Trophoblast cell (in vitro differentiated cells and primary cell): ENCODE results near the gene PALM2AKAP2.

ENCODE experiments used
- DNase-seq, 2 donors: peaks; one replicate each; pipeline ENCODE4 v3.0.0-alpha.2; 2016
- H2AFZ ChIP-seq: 2 replicates; pipeline ENCODE4 v1.6.1; 2013; ENCODE audit warnings: low read length, moderate library complexity, mild to moderate bottlenecking; ENCODE audit not compliant: insufficient read depth, poor library complexity
- H2AK5ac ChIP-seq: 2 replicates; pipeline ENCODE4 v1.6.1; 2013; ENCODE audit warnings: mild to moderate bottlenecking, low read length
- H2BK120ac ChIP-seq: 2 replicates; pipeline ENCODE4 v1.6.1; 2013; ENCODE audit warnings: low read length, mild to moderate bottlenecking, moderate library complexity; ENCODE audit not compliant: insufficient read depth, poor library complexity
- H2BK12ac ChIP-seq: 2 replicates; pipeline ENCODE4 v1.6.1; 2013; ENCODE audit warnings: mild to moderate bottlenecking, low read length, moderate library complexity
- H2BK5ac ChIP-seq: 2 replicates; pipeline ENCODE4 v1.6.1; 2013; ENCODE audit warnings: low read length, low read depth, moderate library complexity, mild to moderate bottlenecking; ENCODE audit not compliant: poor library complexity
- H3K14ac ChIP-seq: 2 replicates; pipeline ENCODE4 v1.6.1; 2013; ENCODE audit warnings: mild to moderate bottlenecking, low read length
- H3K18ac ChIP-seq: 2 replicates; pipeline ENCODE4 v1.6.1; 2013; ENCODE audit warnings: mild to moderate bottlenecking, low read length
- H3K23ac ChIP-seq: 2 replicates; pipeline ENCODE4 v1.6.1; 2013; ENCODE audit warnings: low read length
- H3K27ac ChIP-seq: 2 replicates; pipeline ENCODE4 v1.5.1; 2013; ENCODE audit warnings: low read depth, mild to moderate bottlenecking, inconsistent platforms, low read length, moderate library complexity
- H3K27me3 ChIP-seq: 2 replicates; pipeline ENCODE4 v1.6.1; 2013; ENCODE audit warnings: inconsistent platforms, mild to moderate bottlenecking, low read length, moderate library complexity; ENCODE audit not compliant: insufficient read depth
- H3K36me3 ChIP-seq, 2 experiments: 1 replicate in 1 of 2; 2 replicates in 1 of 2; pipeline ENCODE4 v1.6.1; 2013; ENCODE audit warnings: low read length in 2 of 2, mild to moderate bottlenecking in 2 of 2, moderate library complexity in 1 of 2; ENCODE audit not compliant: insufficient read depth in 2 of 2, control insufficient read depth in 1 of 2
- H3K4ac ChIP-seq: 2 replicates; pipeline ENCODE4 v1.6.1; 2013; ENCODE audit warnings: low read depth, mild to moderate bottlenecking, low read length, moderate library complexity
- H3K4me1 ChIP-seq, 2 experiments: 1 replicate in 1 of 2; 2 replicates in 1 of 2; pipeline ENCODE4 v1.6.1; 2013; ENCODE audit warnings: low read length in 2 of 2, mild to moderate bottlenecking in 2 of 2, moderate library complexity in 1 of 2; ENCODE audit not compliant: insufficient read depth in 2 of 2, control insufficient read depth in 1 of 2
- H3K4me2 ChIP-seq: 2 replicates; pipeline ENCODE4 v1.6.1; 2013; ENCODE audit warnings: inconsistent platforms, mild to moderate bottlenecking, low read length, moderate library complexity
- H3K4me3 ChIP-seq: 2 replicates; pipeline ENCODE4 v1.5.1; 2013; ENCODE audit warnings: mild to moderate bottlenecking, low read depth, low read length, inconsistent platforms
- H3K79me1 ChIP-seq: one replicate; pipeline ENCODE4 v1.6.1; 2013; ENCODE audit warnings: low read length
- H3K79me2 ChIP-seq: 2 replicates; pipeline ENCODE4 v1.6.1; 2013; ENCODE audit warnings: low read length, mild to moderate bottlenecking; ENCODE audit not compliant: control insufficient read depth, insufficient read depth, poor library complexity
- H3K9ac ChIP-seq: 2 replicates; pipeline ENCODE4 v1.6.1; 2013; ENCODE audit warnings: mild to moderate bottlenecking, low read length
- H3K9me3 ChIP-seq: 2 replicates; pipeline ENCODE4 v1.6.1; 2013; ENCODE audit warnings: low read depth, mild to moderate bottlenecking, control low read depth, inconsistent platforms, low read length; ENCODE audit not compliant: insufficient read depth
- H4K12ac ChIP-seq: 2 replicates; pipeline ENCODE4 v1.6.1; 2013; ENCODE audit warnings: low read depth, mild to moderate bottlenecking, low read length, moderate library complexity
- H4K8ac ChIP-seq: 2 replicates; pipeline ENCODE4 v1.6.1; 2013; ENCODE audit warnings: low read depth, mild to moderate bottlenecking, low read length, moderate library complexity
- H4K91ac ChIP-seq: one replicate; pipeline ENCODE4 v1.6.1; 2013; ENCODE audit warnings: low read depth, mild to moderate bottlenecking, low read length, moderate library complexity
- WGBS: extraction: QIAGEN DNeasy Blood & Tissue Kit; methylation state at CpG from one replicate; pipeline ENCODE4 v1.1.7; 2013; ENCODE audit warnings: missing lambda C conversion rate; ENCODE audit not compliant: insufficient read length, insufficient coverage; ENCODE audit errors: extremely low coverage; 5-methylcytosine and 5-hydroxymethylcytosine counted together

PALM2AKAP2 gene

DNA sequence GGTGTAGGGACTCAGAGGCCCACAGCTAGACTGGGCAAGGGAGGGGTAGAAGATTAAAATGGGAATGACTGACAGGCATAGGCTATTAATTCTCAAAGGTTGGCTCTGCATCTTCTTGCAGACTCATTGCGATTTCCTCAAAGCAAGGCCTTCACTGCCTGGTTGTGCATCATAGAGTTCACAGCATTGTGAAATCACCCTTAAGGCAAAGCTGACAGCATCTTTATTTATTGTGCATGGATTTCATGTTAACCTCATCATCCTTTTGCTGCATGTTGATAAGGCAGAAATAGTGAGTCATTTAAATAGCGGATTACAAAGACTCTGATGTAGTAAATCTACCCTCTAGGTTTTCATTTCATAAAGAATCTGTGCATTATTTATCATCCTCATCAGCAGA, 13.6 kb upstream of the PALM2AKAP2 start:
- Histone ChIP-seq H3K79me2 (no peaks in the 10 kb centered on the region), H3K4ac (no peak overlapping the region), H2AFZ (no peak overlapping the region), H3K4me2 (no peak overlapping the region), H3K4me1 (peaks cover 4 to 10% of the 10 kb centered on the region in 2 experiments), H3K14ac (no peak overlapping the region), H3K18ac (no peak overlapping the region), H3K4me3 (no peak overlapping the region), H4K8ac (no peak overlapping the region), H2AK5ac (no peak overlapping the region), H3K9ac (no peak overlapping the region), H2BK120ac (no peak overlapping the region), H3K36me3 (no peaks in the 10 kb centered on the region), H3K27me3 (no peaks in the 10 kb centered on the region), H4K91ac (no peak overlapping the region), H4K12ac (no peak overlapping the region), H3K9me3 (no peaks in the 10 kb centered on the region), H2BK5ac (no peak overlapping the region), H3K27ac (no peak overlapping the region), H2BK12ac (no peak overlapping the region), H3K79me1 (peaks cover 2% of the 10 kb centered on the region), H3K23ac (no peak overlapping the region)
- peak; percentile 11 to 42 for DNase-seq
- no CpG with 5 or more reads among the region's 2 CpGs for WGBS

- Histone ChIP-seq H2AK5ac (no peak overlapping the region), H3K9ac (no peak overlapping the region), H3K4me3 (no peak overlapping the region), H3K14ac (no peak overlapping the region), H3K4me1 (peaks cover 10 to 19% of the 10 kb centered on the region in 2 experiments), H4K8ac (no peak overlapping the region), H3K23ac (no peak overlapping the region), H3K36me3 (no peaks in the 10 kb centered on the region), H3K79me1 (peaks cover 8% of the 10 kb centered on the region), H3K27me3 (no peaks in the 10 kb centered on the region), H3K18ac (no peak overlapping the region), H3K79me2 (peaks cover 2% of the 10 kb centered on the region), H2AFZ (no peak overlapping the region), H2BK5ac (no peak overlapping the region), H4K12ac (no peak overlapping the region), H3K27ac (no peak overlapping the region), H3K9me3 (no peaks in the 10 kb centered on the region), H3K4me2 (no peak overlapping the region), H3K4ac (no peak overlapping the region), H2BK12ac (no peak overlapping the region), H2BK120ac (no peak overlapping the region), H4K91ac (no peak overlapping the region)
- WGBS = no CpG with 5 or more reads among the region's 4 CpGs
- DNase-seq = no peak
Observed at GRCh38 chr9:109767404-109767803, 12.6 kb upstream of the PALM2AKAP2 start.

DNA sequence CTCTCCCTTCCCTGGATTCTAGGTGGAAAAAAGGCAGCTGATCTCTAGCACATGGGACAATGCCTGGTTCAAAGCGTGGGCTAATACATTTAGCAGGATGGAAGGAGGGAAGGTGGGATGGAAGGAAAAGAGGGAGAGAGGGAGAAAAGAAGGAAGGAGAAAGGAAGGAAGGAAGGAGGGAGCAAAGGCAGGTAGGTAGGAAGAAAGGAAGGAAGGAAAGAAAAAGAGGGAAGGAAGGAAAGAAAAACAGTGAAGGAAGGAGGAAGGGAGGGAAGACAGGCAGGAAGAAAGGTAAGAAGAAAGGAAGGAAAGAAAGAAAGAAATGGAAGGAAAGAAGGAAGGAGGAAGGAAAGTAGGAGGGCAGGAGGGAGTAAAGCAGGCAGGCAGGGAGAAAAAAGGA, 12.2 kb upstream of the PALM2AKAP2 start:
- Histone ChIP-seq H3K4ac (no peak overlapping the region), H3K27ac (no peak overlapping the region), H2BK120ac (no peak overlapping the region), H2BK5ac (no peak overlapping the region), H3K14ac (no peak overlapping the region), H2AFZ (no peak overlapping the region), H4K91ac (no peak overlapping the region), H3K4me1 (peaks cover 10 to 19% of the 10 kb centered on the region in 2 experiments), H4K12ac (no peak overlapping the region), H2BK12ac (no peak overlapping the region), H2AK5ac (no peak overlapping the region), H3K9ac (no peak overlapping the region), H3K4me3 (no peak overlapping the region), H3K23ac (no peak overlapping the region), H3K79me2 (peaks cover 2% of the 10 kb centered on the region), H3K9me3 (no peaks in the 10 kb centered on the region), H3K27me3 (no peaks in the 10 kb centered on the region), H3K18ac (no peak overlapping the region), H3K36me3 (no peaks in the 10 kb centered on the region), H3K4me2 (no peak overlapping the region), H4K8ac (no peak overlapping the region), H3K79me1 (peaks cover 8% of the 10 kb centered on the region)
- WGBS = no CpG with 5 or more reads among the region's 1 CpG
- no peak for DNase-seq

DNA sequence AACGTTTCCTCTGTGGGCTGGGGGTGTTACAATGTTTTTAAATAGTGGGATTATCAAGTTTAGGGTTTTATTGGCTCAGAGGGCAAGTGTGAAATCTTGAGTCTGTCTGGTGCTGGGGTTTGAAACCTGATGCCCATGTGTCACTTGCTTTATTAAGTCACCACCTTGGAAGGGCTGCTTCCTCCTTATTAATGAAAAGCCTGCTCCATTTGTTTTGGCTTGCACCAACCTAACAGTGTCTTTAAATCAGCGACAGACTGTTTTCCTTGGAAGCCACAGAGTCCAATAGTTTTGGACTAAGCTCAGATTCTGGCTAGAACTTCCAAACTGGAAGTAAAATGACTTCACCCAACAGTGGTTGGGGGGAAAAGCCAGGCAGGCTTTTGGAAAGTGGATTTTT, 10.7 kb upstream of the PALM2AKAP2 start:
- Histone ChIP-seq H4K8ac (no peak overlapping the region), H2BK12ac (no peak overlapping the region), H4K91ac (no peak overlapping the region), H4K12ac (no peak overlapping the region), H3K9me3 (no peaks in the 10 kb centered on the region), H2AFZ (no peak overlapping the region), H3K18ac (no peak overlapping the region), H3K27me3 (no peaks in the 10 kb centered on the region), H3K4me3 (no peak overlapping the region), H3K14ac (no peak overlapping the region), H3K79me2 (peaks cover 2% of the 10 kb centered on the region), H3K4me1 (peaks cover 10 to 19% of the 10 kb centered on the region in 2 experiments), H3K9ac (no peak overlapping the region), H3K36me3 (no peaks in the 10 kb centered on the region), H3K79me1 (peaks cover 8% of the 10 kb centered on the region), H2BK120ac (no peak overlapping the region), H3K4me2 (no peak overlapping the region), H3K27ac (no peak overlapping the region), H2AK5ac (no peak overlapping the region), H2BK5ac (no peak overlapping the region), H3K4ac (no peak overlapping the region), H3K23ac (no peak overlapping the region)
- DNase-seq = no peak
- no CpG with 5 or more reads among the region's 2 CpGs for WGBS
